Embryonic facial prominence (tissue), 1 donor: ENCODE data around the gene ARL15.

ENCODE experiments used
- DNase-seq: peaks from one replicate; pipeline ENCODE4 v3.0.0-alpha.2; 2016; ENCODE audit errors: extremely low spot score

ARL15 gene

GRCh38 chr5:53937467-53937866, 372.9 kb downstream of the ARL15 start:
- DNase-seq: no peak

DNA sequence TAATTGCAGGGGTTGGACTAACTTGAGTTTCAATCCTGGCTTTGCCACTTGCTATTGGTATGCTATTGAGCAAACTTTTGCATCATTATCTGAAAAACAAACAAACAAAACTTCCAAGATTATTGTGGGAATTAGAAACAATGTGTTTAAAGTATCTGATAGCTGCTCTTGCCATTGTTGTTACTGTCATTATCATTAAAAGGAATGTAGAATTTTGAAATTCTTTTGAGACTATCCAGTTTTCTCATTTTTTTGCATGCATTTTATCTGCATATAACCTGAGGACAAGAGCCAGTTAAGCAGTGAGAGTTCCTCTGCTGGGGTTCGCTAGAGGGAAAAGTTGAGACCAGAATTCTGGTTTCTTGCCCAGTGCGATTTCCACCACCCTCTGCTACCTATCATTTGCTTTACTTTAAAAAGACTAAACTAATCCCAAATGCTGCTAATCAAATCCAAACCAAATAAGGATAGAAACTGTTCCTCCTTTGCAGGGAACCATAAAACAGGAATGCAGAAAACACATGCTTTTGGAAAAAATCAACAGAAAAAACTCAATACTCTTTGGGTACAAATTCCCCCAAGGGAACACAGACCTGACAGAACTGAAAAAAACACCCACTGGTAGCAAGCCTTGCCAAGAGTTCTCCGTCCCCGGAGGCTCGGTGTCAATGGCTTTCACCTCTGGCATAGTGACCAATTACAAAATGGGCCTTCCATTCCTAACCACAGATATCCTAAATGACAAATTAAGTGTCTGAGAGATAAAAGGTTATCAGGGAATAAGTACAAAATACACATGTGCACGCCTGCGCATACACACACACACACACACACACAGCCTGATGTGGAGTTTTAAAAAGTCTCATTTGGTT, 373.7 kb downstream of the ARL15 start:
- DNase-seq: no peak

GRCh38 chr5:53934151-53934820, 376.1 kb downstream of the ARL15 start:
- no peak for DNase-seq

- no peak for DNase-seq
These were observed 378.0 kb downstream of the ARL15 start for GRCh38 chr5:53932351-53932750.

DNA sequence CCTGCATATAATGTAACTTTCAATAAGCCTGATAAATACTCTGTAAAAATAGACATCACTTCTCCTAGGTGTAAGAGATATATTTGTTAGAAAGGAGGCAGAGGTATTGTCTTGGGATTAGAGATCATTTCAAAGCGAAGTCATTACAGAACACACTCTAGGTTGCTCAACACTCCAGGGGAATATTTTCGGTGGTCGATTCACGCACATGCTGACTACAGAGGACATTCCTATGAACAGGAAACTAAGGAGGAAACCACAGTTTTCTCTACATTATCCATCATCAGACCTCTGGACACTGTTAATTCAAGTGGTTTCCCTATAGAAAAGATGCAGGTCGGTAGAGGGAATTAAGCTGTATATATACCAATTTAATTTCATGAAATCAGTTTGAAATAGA, 379.9 kb downstream of the ARL15 start:
- no peak for DNase-seq

GRCh38 chr5:53929570-53929969, 380.8 kb downstream of the ARL15 start:
- no peak for DNase-seq

DNA sequence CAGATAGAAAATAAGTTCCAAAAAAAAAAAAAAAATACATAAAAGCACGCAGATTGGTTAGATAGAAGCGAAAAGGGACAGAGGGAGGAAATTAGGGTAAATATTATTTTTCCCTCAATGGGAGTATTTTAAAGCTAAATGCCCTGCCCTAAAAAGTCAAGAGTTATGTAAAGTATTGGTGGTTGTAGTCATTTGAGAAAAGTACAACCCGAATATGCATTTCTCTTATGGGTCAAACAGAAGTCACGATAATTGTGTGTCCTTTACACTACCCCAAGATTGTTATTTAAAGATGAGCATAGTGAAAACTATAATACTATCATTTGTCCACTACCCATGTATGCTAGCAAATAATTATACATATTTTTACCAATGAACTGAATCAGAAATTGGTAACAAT, 381.2 kb downstream of the ARL15 start:
- no peak for DNase-seq

- DNase-seq: no peak
These were observed 381.7 kb downstream of the ARL15 start for GRCh38 chr5:53928641-53929040.

GRCh38 chr5:53927668-53928247, 382.6 kb downstream of the ARL15 start:
- DNase-seq: no peak

- DNase-seq: no peak
These were observed 384.3 kb downstream of the ARL15 start for GRCh38 chr5:53926026-53926425.

DNA sequence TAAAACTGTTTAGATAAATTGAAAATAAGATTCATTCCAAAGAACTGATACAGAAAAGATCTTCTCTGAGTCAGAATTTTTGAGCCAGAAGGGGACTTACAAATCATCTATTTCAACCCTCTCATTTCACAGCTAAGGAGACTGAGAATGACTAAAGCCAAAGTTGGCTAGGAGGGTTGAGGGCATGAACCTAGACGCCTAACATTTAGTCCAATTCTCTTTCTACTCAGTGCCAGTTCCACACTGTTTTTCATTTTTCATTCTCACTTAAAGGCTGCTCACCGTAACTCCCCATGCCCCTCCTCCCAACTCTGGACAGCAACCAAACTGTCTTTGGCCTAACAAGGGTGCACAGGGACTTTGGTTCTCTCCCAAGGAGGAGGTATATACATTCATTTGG, 386.0 kb downstream of the ARL15 start:
- no peak for DNase-seq

GRCh38 chr5:53923961-53924360, 386.4 kb downstream of the ARL15 start:
- DNase-seq: no peak

DNA sequence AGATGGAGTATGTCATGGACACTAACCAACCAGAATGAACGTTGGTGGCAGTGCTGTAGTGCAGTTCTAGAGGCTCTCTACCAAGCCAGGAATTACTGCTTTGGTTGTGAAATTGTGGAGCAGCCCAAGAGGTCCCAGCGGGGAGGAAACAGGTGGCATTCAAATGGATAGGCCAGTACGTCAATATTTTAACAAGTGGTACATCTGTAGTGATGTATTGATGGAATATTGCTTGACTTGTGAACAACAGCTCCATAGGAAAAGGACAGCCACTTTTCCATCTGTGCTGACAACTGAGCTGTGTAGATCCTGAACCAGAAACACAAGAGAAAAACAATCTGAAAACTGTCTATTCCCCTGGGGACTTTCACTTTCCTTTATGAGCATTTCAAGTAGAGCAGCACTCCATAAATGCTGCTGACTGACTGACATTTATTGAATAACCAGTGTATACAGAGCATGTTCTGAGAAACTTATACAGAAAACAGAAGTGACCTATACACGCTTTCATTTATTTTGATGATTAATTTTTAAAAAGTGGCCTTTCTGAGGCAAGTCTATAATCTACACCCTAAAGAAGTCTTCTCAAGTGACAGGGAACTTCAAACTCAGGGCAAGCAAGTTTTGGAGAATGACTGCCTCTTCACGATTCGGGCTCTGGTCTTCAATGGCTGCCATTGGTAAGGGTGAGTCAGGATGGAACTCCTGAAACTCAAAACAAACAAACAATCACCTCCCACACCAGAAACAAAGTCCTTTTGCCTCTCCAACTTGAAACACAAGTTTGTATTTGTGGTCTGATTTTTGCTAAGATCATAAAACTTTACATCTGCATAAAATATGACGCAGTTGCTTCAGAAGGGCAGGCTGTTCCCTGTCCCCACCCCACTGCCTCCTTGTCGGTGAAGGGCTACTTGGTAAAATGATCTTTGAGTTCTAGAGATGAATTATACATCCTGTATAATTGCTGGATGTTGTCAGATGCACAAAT, 387.6 kb downstream of the ARL15 start:
- no peak for DNase-seq

- no peak for DNase-seq
These were observed 392.5 kb downstream of the ARL15 start for GRCh38 chr5:53917826-53918225.

GRCh38 chr5:53917095-53917494, 393.3 kb downstream of the ARL15 start:
- DNase-seq: no peak

- no peak for DNase-seq
These were observed 395.3 kb downstream of the ARL15 start for GRCh38 chr5:53915120-53915519.

DNA sequence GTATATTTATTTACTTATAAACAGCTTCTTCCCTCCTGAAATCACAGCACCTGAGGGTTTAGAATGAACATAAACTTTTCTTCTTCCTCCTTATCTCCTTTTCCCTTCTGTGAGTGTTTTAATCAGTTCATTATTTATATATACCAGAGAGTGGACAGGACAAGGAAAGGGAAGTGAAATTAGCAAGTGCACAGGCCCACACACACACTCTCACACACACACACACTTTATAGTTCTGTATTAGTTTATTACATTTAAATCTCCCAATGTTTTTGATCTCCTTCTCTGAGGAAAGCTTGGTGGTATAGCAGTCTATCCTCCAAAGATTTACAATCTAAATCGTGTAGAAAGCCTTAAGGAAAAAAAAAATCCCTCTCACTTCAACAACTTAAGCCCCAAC, 396.4 kb downstream of the ARL15 start:
- no peak for DNase-seq

GRCh38 chr5:53908757-53909156, 401.6 kb downstream of the ARL15 start:
- no peak for DNase-seq

- no peak for DNase-seq
These were observed 402.5 kb downstream of the ARL15 start for GRCh38 chr5:53907827-53908226.

- no peak for DNase-seq
These were observed 403.6 kb downstream of the ARL15 start for GRCh38 chr5:53906736-53907135.

DNA sequence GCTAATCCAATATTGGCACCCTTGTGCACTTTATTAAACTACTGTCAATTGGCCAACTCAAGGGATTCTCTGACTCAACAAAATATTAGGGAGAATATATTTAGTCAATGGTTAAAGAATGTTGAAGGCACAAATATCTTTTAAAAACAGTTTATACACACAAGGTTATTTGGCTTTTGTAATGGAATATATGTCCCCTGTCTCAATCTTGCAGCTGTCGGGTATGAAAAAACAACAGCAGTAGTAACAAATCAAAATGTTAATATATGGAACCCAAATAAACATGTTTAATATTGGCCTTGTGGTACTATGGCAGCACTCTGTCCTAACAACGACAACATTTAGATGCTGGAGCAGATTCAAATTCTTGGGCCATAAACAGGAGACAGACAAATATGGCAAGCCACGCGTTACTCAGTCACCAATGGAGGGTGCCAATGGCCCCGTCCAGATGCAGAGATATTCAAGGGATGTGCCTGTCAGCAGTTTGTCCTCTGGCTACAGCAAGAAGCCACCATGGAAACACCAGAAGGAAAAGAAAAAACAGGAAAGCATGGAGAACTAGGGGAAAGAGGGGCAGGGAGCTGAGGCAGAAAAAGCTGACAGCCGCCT, 408.0 kb downstream of the ARL15 start:
- no peak for DNase-seq
